HK-2 (cell line): ENCODE results near the gene ZNF318.
A peak's percentile ranks its signal among the peaks of the same experiment; 100 is the strongest.
"Not testable (repeated sequence)": the region's sequence is repeated elsewhere in the genome, so short reads cannot be mapped to it uniquely, and the experiment has no call there.

Experiments
- DNase-seq: peaks from one replicate; pipeline ENCODE4 v3.0.0-alpha.2; 2018; ENCODE audit not compliant: unreplicated experiment

The ZNF318 gene

GRCh38 chr6:43383021-43383667 is 13.7 kb upstream of the ZNF318 start:
- DNase-seq = no peak

GRCh38 chr6:43380858-43381257 is 11.4 kb upstream of the ZNF318 start:
- peak; percentile 24 for DNase-seq

GRCh38 chr6:43378631-43379030 is 9.2 kb upstream of the ZNF318 start:
- DNase-seq = no peak

- DNase-seq = no peak
Measured at GRCh38 chr6:43377710-43378229, 8.3 kb upstream of the ZNF318 start.

GRCh38 chr6:43376551-43376981 is 7.1 kb upstream of the ZNF318 start:
- DNase-seq = no peak

- DNase-seq = no peak
Measured at GRCh38 chr6:43375693-43376092, 6.2 kb upstream of the ZNF318 start.

GRCh38 chr6:43373252-43373875 is 3.9 kb upstream of the ZNF318 start:
- DNase-seq = no peak

- not testable (repeated sequence) for DNase-seq
Measured at GRCh38 chr6:43370003-43370580, 645 bp upstream of the ZNF318 start.

GRCh38 chr6:43368259-43369160 is 937 bp downstream of the ZNF318 start:
- peak; percentile 46 for DNase-seq

GRCh38 chr6:43367245-43367984 is 2.0 kb downstream of the ZNF318 start:
- no peak for DNase-seq

- no peak for DNase-seq
Measured at GRCh38 chr6:43361269-43361668, 8.2 kb downstream of the ZNF318 start.

- DNase-seq = no peak
Measured at GRCh38 chr6:43359831-43360230, 9.6 kb downstream of the ZNF318 start.

GRCh38 chr6:43359381-43359780 is 10.1 kb downstream of the ZNF318 start:
- no peak for DNase-seq

- DNase-seq = no peak
Measured at GRCh38 chr6:43355862-43356590, 13.4 kb downstream of the ZNF318 start.

- not testable (repeated sequence) for DNase-seq
Measured at GRCh38 chr6:43351951-43352350, 17.5 kb downstream of the ZNF318 start.

- DNase-seq = no peak
Measured at GRCh38 chr6:43347444-43347843, 22.0 kb downstream of the ZNF318 start.

GRCh38 chr6:43347021-43347420 is 22.4 kb downstream of the ZNF318 start:
- DNase-seq = no peak

GRCh38 chr6:43346243-43346642 is 23.2 kb downstream of the ZNF318 start:
- DNase-seq = not testable (repeated sequence)

GRCh38 chr6:43339168-43339567 is 30.3 kb downstream of the ZNF318 start:
- no peak for DNase-seq

- no peak for DNase-seq
Measured at GRCh38 chr6:43338243-43338642, 31.2 kb downstream of the ZNF318 start.

GRCh38 chr6:43336382-43336781 is 33.1 kb downstream of the ZNF318 start:
- DNase-seq = no peak
